Stimulated activated CD4-positive, alpha-beta T cell treated with anti-CD3 and anti-CD28 coated beads, TNF-alpha, amount 100 ng/mL, for 48 hours (primary cell): ENCODE data around the gene NUDT16L1.
"Not testable (repeated sequence)": the region's sequence is repeated elsewhere in the genome, so short reads cannot be mapped to it uniquely, and the experiment has no call there.

ENCODE experiments used
- DNase-seq, 3 donors: peaks; one replicate each; pipeline ENCODE4 v3.0.0-alpha.2; 2020; ENCODE audit warnings: low read depth in 3 of 3

The NUDT16L1 gene

GRCh38 chr16:4718466-4718865 lies 25.1 kb downstream of the NUDT16L1 start:
- DNase-seq, result no peak

- no peak for DNase-seq
Measured at GRCh38 chr16:4723071-4723767, 29.9 kb downstream of the NUDT16L1 start.

GRCh38 chr16:4724661-4725270 lies 31.4 kb downstream of the NUDT16L1 start:
- DNase-seq, result no peak

- no peak for DNase-seq
Measured at GRCh38 chr16:4726616-4727015, 33.3 kb downstream of the NUDT16L1 start.

GRCh38 chr16:4728676-4729075 lies 35.3 kb downstream of the NUDT16L1 start:
- no peak for DNase-seq

- no peak for DNase-seq
Measured at GRCh38 chr16:4729876-4730275, 36.5 kb downstream of the NUDT16L1 start.

GRCh38 chr16:4733211-4733742 lies 39.9 kb downstream of the NUDT16L1 start:
- DNase-seq, result no peak

- DNase-seq, result peak in 1 of 3 donors; percentile 15
Measured at GRCh38 chr16:4733747-4734062, 40.3 kb downstream of the NUDT16L1 start.

GRCh38 chr16:4734063-4734729 lies 40.8 kb downstream of the NUDT16L1 start, which contains the start of the genes ANKS3 and DNAAF8:
TSS of gene ANKS3 (minus strand) at chr16:4734271. CDS start at chr16:4730149, 4,122 bp downstream.
TSS of gene DNAAF8 (plus strand) at chr16:4734537. CDS start at chr16:4736515, 1,978 bp downstream.
- peak; percentile 58 to 75 (median 60) for DNase-seq

- peak; percentile 80 to 95 (median 80) for DNase-seq
Measured at GRCh38 chr16:4734730-4735535, 41.6 kb downstream of the NUDT16L1 start.

- DNase-seq, result no peak
Measured at GRCh38 chr16:4736546-4736945, 43.2 kb downstream of the NUDT16L1 start.

GRCh38 chr16:4737545-4737944 lies 44.2 kb downstream of the NUDT16L1 start:
- DNase-seq, result no peak

GRCh38 chr16:4738370-4738769 lies 45.0 kb downstream of the NUDT16L1 start:
- not testable (repeated sequence) for DNase-seq

- DNase-seq, result no peak
Measured at GRCh38 chr16:4743226-4743878, 50.0 kb downstream of the NUDT16L1 start.

GRCh38 chr16:4744555-4745273 lies 51.4 kb downstream of the NUDT16L1 start:
- no peak for DNase-seq

GRCh38 chr16:4745274-4745569 lies 51.9 kb downstream of the NUDT16L1 start:
- DNase-seq, result no peak
